ENCODE results near the gene FAM83C.

The FAM83C gene

GRCh38 chr20:35238170-35238569 lies 54.1 kb downstream of the FAM83C start:
- H3K27ac Mint-ChIP-seq (ENCODE audit: low read depth), result no peak overlapping the region
- no peak overlapping the region for H3K4me3 Mint-ChIP-seq
- H3K27me3 Mint-ChIP-seq, result no peaks in the 10 kb centered on the region
- ATAC-seq (replicated peaks; ENCODE audit: extremely low read depth, poor library complexity, severe bottlenecking), result no peak
- H3K9me3 Mint-ChIP-seq, result no peaks in the 10 kb centered on the region
- H3K4me1 Mint-ChIP-seq, result peaks cover 5% of the 10 kb centered on the region
- H3K36me3 Mint-ChIP-seq (ENCODE audit: insufficient read depth), result peaks cover 6% of the 10 kb centered on the region
- no peak for DNase-seq (ENCODE audit: low spot score in 2 of 2)

GRCh38 chr20:35237486-35237885 lies 54.7 kb downstream of the FAM83C start:
- H3K4me1 Mint-ChIP-seq, result peaks cover 7% of the 10 kb centered on the region
- no peak overlapping the region for H3K27ac Mint-ChIP-seq (ENCODE audit: low read depth)

GRCh38 chr20:35235881-35236280 lies 56.3 kb downstream of the FAM83C start:
- ATAC-seq (replicated peaks; ENCODE audit: extremely low read depth, poor library complexity, severe bottlenecking), result no peak
- Mint-ChIP-seq H3K4me1 (peaks cover 11% of the 10 kb centered on the region), H3K36me3 (ENCODE audit: insufficient read depth) (peaks cover 7% of the 10 kb centered on the region), H3K4me3 (no peak overlapping the region), H3K27me3 (no peaks in the 10 kb centered on the region), H3K9me3 (no peaks in the 10 kb centered on the region), H3K27ac (ENCODE audit: low read depth) (no peak overlapping the region)
- no peak for DNase-seq (ENCODE audit: low spot score in 2 of 2)

More at GRCh38 chr20:35237486-35237885, 54.7 kb downstream of the FAM83C start:
- Mint-ChIP-seq H3K36me3 (ENCODE audit: insufficient read depth) (peaks cover 6% of the 10 kb centered on the region), H3K9me3 (no peaks in the 10 kb centered on the region), H3K27me3 (no peaks in the 10 kb centered on the region), H3K4me3 (no peak overlapping the region)
- DNase-seq (ENCODE audit: low spot score in 2 of 2) (no peak), ATAC-seq (replicated peaks; ENCODE audit: extremely low read depth, poor library complexity, severe bottlenecking) (no peak)

Data from central memory CD8-positive, alpha-beta T cell (primary cell).